Activated T-helper 1 cell treated with anti-CD3 and anti-CD28 coated beads, Interleukin-2, amount 50 U/mL, for 16 hours (primary cell): ENCODE data around the gene KLRD1.
"Not testable (repeated sequence)": the region's sequence is repeated elsewhere in the genome, so short reads cannot be mapped to it uniquely, and the experiment has no call there.

ENCODE experiments used
- DNase-seq, 2 donors: peaks; one replicate each; pipeline ENCODE4 v3.0.0-alpha.2; 2020; ENCODE audit warnings: low read depth in 1 of 2, low spot score in 1 of 2

KLRD1 gene

GRCh38 chr12:10336196-10336595 is 28.5 kb downstream of the KLRD1 start:
- DNase-seq, result not testable (repeated sequence)

DNA sequence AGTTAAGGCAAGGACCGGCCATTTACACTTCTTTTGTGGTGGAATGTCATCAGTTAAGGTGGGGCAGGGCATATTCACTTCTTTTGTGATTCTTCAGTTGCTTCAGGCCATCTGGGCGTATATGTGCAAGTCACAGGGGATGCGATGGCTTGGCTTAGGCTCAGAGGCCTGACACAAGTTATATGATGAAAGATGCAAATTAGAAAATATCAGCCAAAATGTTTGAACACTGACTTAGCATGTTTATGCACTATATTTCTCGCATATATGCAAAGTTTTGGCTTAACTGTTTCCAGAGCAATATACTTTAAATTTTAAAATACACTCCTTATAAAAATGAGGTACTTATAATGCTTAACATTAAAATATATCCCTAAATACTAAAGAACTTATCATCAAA is 30.8 kb downstream of the KLRD1 start:
- DNase-seq, result not testable (repeated sequence)

- DNase-seq, result no peak
Measured at GRCh38 chr12:10339053-10339840, 31.6 kb downstream of the KLRD1 start.

DNA sequence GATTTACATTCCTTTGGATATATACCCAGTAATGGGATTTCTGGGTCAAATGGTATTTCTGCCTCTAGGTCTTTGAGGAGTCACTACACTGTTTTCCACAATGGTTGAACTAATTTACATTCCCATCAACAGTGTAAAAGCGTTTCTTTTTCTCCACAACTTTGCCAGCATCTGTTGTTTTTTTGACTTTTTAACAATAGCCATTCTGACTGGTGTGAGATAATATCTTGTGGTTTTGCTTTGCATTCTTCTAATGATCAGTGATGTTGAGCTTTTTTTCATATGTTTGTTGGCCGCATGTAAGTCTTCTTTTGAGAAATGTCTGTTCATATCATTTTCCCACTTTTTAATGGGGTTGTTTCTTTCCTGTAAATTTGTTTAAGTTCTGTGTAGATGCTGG is 33.3 kb downstream of the KLRD1 start:
- not testable (repeated sequence) for DNase-seq

- no peak for DNase-seq
Measured at GRCh38 chr12:10341892-10342509, 34.3 kb downstream of the KLRD1 start.

- not testable (repeated sequence) for DNase-seq
Measured at GRCh38 chr12:10351457-10351856, 43.8 kb downstream of the KLRD1 start.

- no peak for DNase-seq
Measured at GRCh38 chr12:10354071-10354470, 46.4 kb downstream of the KLRD1 start.

- no peak for DNase-seq
Measured at GRCh38 chr12:10354502-10354901, 46.8 kb downstream of the KLRD1 start.

DNA sequence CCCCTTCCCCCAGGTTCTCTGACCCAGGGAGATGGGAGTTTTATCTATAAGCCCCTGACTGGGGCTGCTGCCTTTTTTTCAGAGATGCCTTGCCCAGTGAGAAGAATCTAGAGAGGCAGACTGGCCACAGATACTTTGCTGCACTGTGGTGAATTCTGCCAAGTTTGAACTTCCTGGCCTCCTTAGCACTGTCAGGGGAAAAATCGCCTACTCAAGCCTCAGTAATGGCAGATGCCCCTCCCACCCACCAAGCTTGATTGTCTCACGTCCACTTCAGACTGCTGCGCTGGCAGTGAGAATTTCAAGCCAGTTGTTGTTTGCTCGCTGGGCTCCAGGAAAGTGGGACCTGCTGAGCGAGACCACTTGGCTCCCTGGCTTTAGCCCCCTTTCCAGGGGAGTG is 50.5 kb downstream of the KLRD1 start:
- no peak for DNase-seq

GRCh38 chr12:10358969-10359368 is 51.3 kb downstream of the KLRD1 start:
- DNase-seq, result no peak

GRCh38 chr12:10361084-10361483 is 53.4 kb downstream of the KLRD1 start:
- no peak for DNase-seq

GRCh38 chr12:10361622-10362021 is 54.0 kb downstream of the KLRD1 start:
- no peak for DNase-seq

DNA sequence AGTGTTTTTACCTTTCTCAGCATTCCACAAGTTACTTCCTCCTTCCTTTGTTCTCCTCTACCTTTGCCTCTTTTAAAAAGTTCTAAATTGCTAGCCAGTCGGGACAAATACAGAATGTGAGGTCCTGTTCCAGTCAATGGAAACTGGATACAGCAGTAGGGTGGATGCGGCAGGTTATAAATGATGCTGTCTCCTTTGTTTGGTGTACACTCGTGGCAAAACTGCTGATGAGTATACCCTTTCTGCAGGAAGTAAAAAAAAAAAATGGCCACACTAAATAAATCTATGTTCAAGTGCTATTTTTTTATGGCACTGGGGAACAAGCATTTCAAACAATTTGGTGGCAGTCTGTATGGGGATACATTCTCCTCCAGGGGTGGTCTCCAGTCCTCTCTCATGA is 54.7 kb downstream of the KLRD1 start:
- no peak for DNase-seq

- no peak for DNase-seq
Measured at GRCh38 chr12:10362828-10363657, 55.4 kb downstream of the KLRD1 start.

GRCh38 chr12:10363658-10363913 is 55.9 kb downstream of the KLRD1 start:
- no peak for DNase-seq

- no peak for DNase-seq
Measured at GRCh38 chr12:10363914-10364814, 56.5 kb downstream of the KLRD1 start.

DNA sequence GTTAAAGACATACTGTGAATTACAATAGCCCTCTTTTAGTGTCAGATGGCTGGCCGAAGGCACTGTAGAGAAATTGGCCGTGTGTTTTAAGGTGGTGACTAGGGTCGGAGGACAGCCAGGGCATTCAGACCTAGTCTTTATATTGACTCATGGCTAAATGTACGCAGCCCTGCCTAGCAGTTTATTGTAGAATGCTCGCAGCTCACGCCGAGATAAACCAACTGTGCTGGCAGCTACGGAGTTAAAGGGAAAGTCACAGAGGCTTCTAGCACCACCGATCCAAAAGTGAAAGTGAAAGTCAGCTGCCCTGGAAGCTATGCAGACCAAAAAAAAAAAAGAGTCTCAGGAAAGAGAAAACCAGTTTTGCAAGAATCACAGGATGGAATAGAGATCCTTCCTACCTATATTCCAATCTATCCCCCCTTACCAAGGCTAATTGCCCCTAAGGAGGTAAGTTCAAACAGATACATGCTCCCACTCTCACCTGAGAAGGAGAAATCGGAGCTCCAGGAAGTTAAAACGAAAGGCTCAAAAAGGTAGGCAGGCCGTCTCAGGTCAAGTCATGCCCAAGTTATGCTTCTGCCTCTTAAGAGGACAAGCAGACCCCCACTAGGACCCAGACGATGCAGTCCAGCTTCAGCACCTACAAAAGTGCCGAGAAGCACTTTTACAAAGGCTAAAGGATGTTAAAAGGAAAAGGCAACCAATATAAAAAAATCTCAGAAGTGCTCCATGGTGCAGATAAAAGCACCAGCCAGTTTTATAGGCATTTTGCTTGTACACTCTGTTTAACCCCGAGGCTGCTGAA is 57.3 kb downstream of the KLRD1 start:
- no peak for DNase-seq

GRCh38 chr12:10365696-10366405 is 58.2 kb downstream of the KLRD1 start:
- no peak for DNase-seq

DNA sequence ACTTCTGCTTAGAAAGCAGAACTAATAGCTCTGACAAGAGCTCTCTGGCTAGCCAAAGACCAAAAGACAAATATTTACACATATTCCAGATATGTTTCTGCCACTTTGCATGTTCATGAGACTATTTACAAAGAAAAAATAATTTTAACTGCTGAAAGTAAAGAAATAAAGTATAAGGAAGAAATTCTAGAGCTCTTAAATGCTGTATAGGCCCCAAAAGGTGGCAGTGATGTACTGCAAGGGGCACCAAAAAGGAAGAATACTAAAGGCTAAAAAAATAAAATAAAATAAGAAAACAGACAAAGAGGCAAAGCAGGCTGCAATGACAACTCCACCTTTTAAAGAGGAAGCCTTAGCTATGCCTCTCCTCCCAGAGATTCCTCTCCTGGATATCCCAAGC is 59.2 kb downstream of the KLRD1 start:
- no peak for DNase-seq

- not testable (repeated sequence) for DNase-seq
Measured at GRCh38 chr12:10367714-10368113, 60.0 kb downstream of the KLRD1 start.
